Neural progenitor cell (in vitro differentiated cells): Measurements from ENCODE around the gene FAM216B.

Source experiments
- EZH2 ChIP-seq: fragments of 200-600 bp; sonication (generic); IDR thresholded peaks from 2 replicates; pipeline ENCODE4 v1.6.1; 2017; ENCODE audit warnings: antibody characterized with exemption, mild to moderate bottlenecking, moderate library complexity
- EZH2phosphoT487 ChIP-seq: fragments of 200-600 bp; sonication (generic); IDR thresholded peaks from 2 replicates; pipeline ENCODE4 v1.6.1; 2017; ENCODE audit warnings: antibody characterized with exemption
- TF ChIP-seq, protein P1 (sequence below): fragments of 200-600 bp; sonication (generic); IDR thresholded peaks from 2 replicates; pipeline ENCODE4 v1.5.1; 2017; ENCODE audit warnings: antibody characterized with exemption, mild to moderate bottlenecking

DNA sequence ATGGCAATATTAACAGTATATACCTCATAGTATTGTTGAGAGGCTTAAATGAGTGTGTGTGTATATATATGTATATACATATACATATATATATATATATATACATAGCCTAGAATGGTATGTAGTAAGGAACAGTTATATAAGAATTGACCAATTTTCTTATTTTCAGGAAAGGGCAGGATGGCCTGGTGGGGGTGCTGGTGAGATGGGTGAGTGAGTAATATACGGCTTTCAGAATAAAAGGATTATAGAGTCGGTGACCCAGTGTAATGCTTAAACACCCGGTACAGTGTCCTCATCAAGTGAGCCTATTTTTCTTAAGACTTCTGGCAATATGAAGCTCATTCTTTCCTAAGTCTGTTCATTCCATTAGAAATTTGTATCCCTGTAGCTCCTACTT is 11.7 kb upstream of the FAM216B start:
- TF ChIP-seq, protein P1, sequence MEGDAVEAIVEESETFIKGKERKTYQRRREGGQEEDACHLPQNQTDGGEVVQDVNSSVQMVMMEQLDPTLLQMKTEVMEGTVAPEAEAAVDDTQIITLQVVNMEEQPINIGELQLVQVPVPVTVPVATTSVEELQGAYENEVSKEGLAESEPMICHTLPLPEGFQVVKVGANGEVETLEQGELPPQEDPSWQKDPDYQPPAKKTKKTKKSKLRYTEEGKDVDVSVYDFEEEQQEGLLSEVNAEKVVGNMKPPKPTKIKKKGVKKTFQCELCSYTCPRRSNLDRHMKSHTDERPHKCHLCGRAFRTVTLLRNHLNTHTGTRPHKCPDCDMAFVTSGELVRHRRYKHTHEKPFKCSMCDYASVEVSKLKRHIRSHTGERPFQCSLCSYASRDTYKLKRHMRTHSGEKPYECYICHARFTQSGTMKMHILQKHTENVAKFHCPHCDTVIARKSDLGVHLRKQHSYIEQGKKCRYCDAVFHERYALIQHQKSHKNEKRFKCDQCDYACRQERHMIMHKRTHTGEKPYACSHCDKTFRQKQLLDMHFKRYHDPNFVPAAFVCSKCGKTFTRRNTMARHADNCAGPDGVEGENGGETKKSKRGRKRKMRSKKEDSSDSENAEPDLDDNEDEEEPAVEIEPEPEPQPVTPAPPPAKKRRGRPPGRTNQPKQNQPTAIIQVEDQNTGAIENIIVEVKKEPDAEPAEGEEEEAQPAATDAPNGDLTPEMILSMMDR: no peak
- no peak for TF ChIP-seq EZH2
- no peak for TF ChIP-seq EZH2phosphoT487
